Measurements from ENCODE around the gene NFXL1.

NFXL1 gene

GRCh38 chr4:47913330-47913729 lies 1.1 kb downstream of the NFXL1 start:
- H3K36me3 ChIP-seq (ENCODE audit: insufficient read depth, low read length): no peaks in the 10 kb centered on the region
- H3K4me3 ChIP-seq (ENCODE audit: low read length, poor library complexity, severe bottlenecking): peak overlapping the region; percentile 92
- H3K27me3 ChIP-seq (ENCODE audit: insufficient read depth, low read length, poor library complexity, severe bottlenecking): no peaks in the 10 kb centered on the region
- peak overlapping the region; percentile 99 for H3K4me2 ChIP-seq (ENCODE audit: low read depth, low read length, poor library complexity, severe bottlenecking)
- H3K9me3 ChIP-seq (ENCODE audit: insufficient read depth, low read depth, low read length): no peaks in the 10 kb centered on the region
- H4K20me1 ChIP-seq (ENCODE audit: insufficient read depth, low read length, poor library complexity, severe bottlenecking): peaks cover 23% of the 10 kb centered on the region
- peaks cover 52% of the 10 kb centered on the region for H3K79me2 ChIP-seq (ENCODE audit: insufficient read depth, low read length)
- H3F3A ChIP-seq (ENCODE audit: low read depth): no peaks in the 10 kb centered on the region
- TF ChIP-seq EZH2phosphoT487 (IDR thresholded peaks at IDR 0.05; ENCODE audit: borderline replicate concordance): no peak
- TF ChIP-seq, protein P1, sequence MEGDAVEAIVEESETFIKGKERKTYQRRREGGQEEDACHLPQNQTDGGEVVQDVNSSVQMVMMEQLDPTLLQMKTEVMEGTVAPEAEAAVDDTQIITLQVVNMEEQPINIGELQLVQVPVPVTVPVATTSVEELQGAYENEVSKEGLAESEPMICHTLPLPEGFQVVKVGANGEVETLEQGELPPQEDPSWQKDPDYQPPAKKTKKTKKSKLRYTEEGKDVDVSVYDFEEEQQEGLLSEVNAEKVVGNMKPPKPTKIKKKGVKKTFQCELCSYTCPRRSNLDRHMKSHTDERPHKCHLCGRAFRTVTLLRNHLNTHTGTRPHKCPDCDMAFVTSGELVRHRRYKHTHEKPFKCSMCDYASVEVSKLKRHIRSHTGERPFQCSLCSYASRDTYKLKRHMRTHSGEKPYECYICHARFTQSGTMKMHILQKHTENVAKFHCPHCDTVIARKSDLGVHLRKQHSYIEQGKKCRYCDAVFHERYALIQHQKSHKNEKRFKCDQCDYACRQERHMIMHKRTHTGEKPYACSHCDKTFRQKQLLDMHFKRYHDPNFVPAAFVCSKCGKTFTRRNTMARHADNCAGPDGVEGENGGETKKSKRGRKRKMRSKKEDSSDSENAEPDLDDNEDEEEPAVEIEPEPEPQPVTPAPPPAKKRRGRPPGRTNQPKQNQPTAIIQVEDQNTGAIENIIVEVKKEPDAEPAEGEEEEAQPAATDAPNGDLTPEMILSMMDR (conservative IDR thresholded peaks at IDR 0.05; ENCODE audit: low read length): no peak
- peak overlapping the region; percentile 82 for H3K9ac ChIP-seq (ENCODE audit: low read depth, low read length, poor library complexity, severe bottlenecking)
- H2AFZ ChIP-seq (ENCODE audit: low read length): peak overlapping the region; percentile 95
- H3K4me1 ChIP-seq (ENCODE audit: insufficient read depth, low read length, poor library complexity, severe bottlenecking): peaks cover 38% of the 10 kb centered on the region
- no peaks in the 10 kb centered on the region for H3K9me2 ChIP-seq (replicated peaks; ENCODE audit: low read depth, low read length)

- Histone ChIP-seq H3K27me3 (ENCODE audit: insufficient read depth, low read length, poor library complexity, severe bottlenecking) (no peaks in the 10 kb centered on the region), H3K4me3 (ENCODE audit: low read length, poor library complexity, severe bottlenecking) (peak overlapping the region; percentile 36), H2AFZ (ENCODE audit: low read length) (no peak overlapping the region), H3K4me2 (ENCODE audit: low read depth, low read length, poor library complexity, severe bottlenecking) (peak overlapping the region; percentile 52), H3K36me3 (ENCODE audit: insufficient read depth, low read length) (peaks cover 11% of the 10 kb centered on the region; the same call in 1 of the 2 replicates), H4K20me1 (ENCODE audit: insufficient read depth, low read length, poor library complexity, severe bottlenecking) (peaks cover 39% of the 10 kb centered on the region), H3F3A (ENCODE audit: low read depth) (no peaks in the 10 kb centered on the region), H3K4me1 (ENCODE audit: insufficient read depth, low read length, poor library complexity, severe bottlenecking) (peaks cover 56% of the 10 kb centered on the region), H3K79me2 (ENCODE audit: insufficient read depth, low read length) (peaks cover 60% of the 10 kb centered on the region), H3K9ac (ENCODE audit: low read depth, low read length, poor library complexity, severe bottlenecking) (no peak overlapping the region), H3K9me3 (ENCODE audit: insufficient read depth, low read depth, low read length) (no peaks in the 10 kb centered on the region), H3K9me2 (replicated peaks; ENCODE audit: low read depth, low read length) (no peaks in the 10 kb centered on the region)
- TF ChIP-seq, protein P1 (conservative IDR thresholded peaks at IDR 0.05; ENCODE audit: low read length): no peak
- no peak for TF ChIP-seq EZH2phosphoT487 (IDR thresholded peaks at IDR 0.05; ENCODE audit: borderline replicate concordance)
Measured at GRCh38 chr4:47907089-47907646, 7.2 kb downstream of the NFXL1 start.

DNA sequence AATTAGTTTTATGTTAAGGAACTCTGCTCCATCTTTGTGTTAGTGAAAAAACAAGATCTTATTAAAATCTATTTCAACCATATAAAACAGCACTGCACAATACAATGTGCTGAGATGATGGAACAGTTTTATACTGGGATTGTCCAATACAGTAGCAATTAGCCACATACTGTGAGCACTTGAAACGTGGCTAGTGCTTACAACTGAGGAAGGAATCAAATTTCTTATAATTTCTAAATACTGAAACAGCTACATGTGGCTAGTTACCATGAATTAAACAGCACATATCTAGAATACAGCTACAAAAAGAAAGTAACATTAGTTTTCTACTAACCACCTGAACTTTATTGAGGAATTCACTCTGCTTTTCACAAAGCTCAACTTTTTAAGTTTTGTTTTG lies 14.7 kb downstream of the NFXL1 start:
- no peaks in the 10 kb centered on the region for H3K27me3 ChIP-seq (ENCODE audit: insufficient read depth, low read length, poor library complexity, severe bottlenecking)
- H4K20me1 ChIP-seq (ENCODE audit: insufficient read depth, low read length, poor library complexity, severe bottlenecking): peaks cover 10% of the 10 kb centered on the region
- H3F3A ChIP-seq (ENCODE audit: low read depth): no peaks in the 10 kb centered on the region
- H3K9ac ChIP-seq (ENCODE audit: low read depth, low read length, poor library complexity, severe bottlenecking): no peak overlapping the region
- H3K4me1 ChIP-seq (ENCODE audit: insufficient read depth, low read length, poor library complexity, severe bottlenecking): peaks cover 5% of the 10 kb centered on the region
- no peak for TF ChIP-seq EZH2phosphoT487 (IDR thresholded peaks at IDR 0.05; ENCODE audit: borderline replicate concordance)
- TF ChIP-seq, protein P1 (conservative IDR thresholded peaks at IDR 0.05; ENCODE audit: low read length): no peak
- H3K4me3 ChIP-seq (ENCODE audit: low read length, poor library complexity, severe bottlenecking): no peak overlapping the region
- no peaks in the 10 kb centered on the region for H3K9me2 ChIP-seq (replicated peaks; ENCODE audit: low read depth, low read length)
- no peaks in the 10 kb centered on the region for H3K9me3 ChIP-seq (ENCODE audit: insufficient read depth, low read depth, low read length)
- no peak overlapping the region for H2AFZ ChIP-seq (ENCODE audit: low read length)
- no peak overlapping the region for H3K4me2 ChIP-seq (ENCODE audit: low read depth, low read length, poor library complexity, severe bottlenecking)
- peaks cover 2% of the 10 kb centered on the region; the same call in 1 of the 2 replicates for H3K79me2 ChIP-seq (ENCODE audit: insufficient read depth, low read length)
- peaks cover 66% of the 10 kb centered on the region; the same call in 1 of the 2 replicates for H3K36me3 ChIP-seq (ENCODE audit: insufficient read depth, low read length)

Data from Loucy (cell line).